T-cell (primary cell): ENCODE results near the gene ESRRB. TPM values are rescaled to one million over a fixed set of nuclear protein-coding genes. Genes with fewer than 3 reads are reported as not detected.

Experiments used
- ATAC-seq, 4 experiments: fragments of 200-7000 bp in 3 of 4; fragments of 150-1000 bp in 1 of 4; cut with Tn5 transposase; replicated peaks in 1 of 4; 1 replicate in 3 of 4; 2 replicates in 1 of 4; pipeline ENCODE4 v1.10.0; 2021; ENCODE audit warnings: moderate library complexity in 3 of 4, mild to moderate bottlenecking in 2 of 4, moderate number of reproducible peaks in 1 of 4
- CTCF ChIA-PET, 2 donors: fragments of 300-600 bp; sonication (Branson Sonifier 250); formaldehyde crosslinking; loops; one replicate each; lab custom pipeline; 2022; ENCODE audit warnings: antibody characterized with exemption in 2 of 2; lab: Charles Lee
- POLR2A ChIA-PET, 2 donors: fragments of 300-600 bp; sonication (Branson Sonifier 250); formaldehyde crosslinking; loops; one replicate each; lab custom pipeline; 2022; ENCODE audit warnings: antibody characterized with exemption in 2 of 2; lab: Charles Lee
- DNase-seq, 35 experiments: peaks; one replicate each; pipeline versions ENCODE4 v3.0.0 to v3.0.0-alpha.2; 2013 to 2023
- H3K27ac ChIP-seq: one replicate; pipeline ENCODE4 v1.5.1; 2013; ENCODE audit warnings: low read length
- H3K27me3 ChIP-seq, 2 experiments: replicated peaks in 1 of 2; 1 replicate in 1 of 2; 2 replicates in 1 of 2; pipeline versions ENCODE4 v1.6.1 to v1.7.0; 2013; ENCODE audit warnings: low read length in 1 of 2, mixed read lengths in 1 of 2; ENCODE audit not compliant: control insufficient read depth in 2 of 2, insufficient read depth in 2 of 2; ENCODE audit errors: extremely low read depth in 1 of 2
- H3K36me3 ChIP-seq, 2 donors: 1 replicate in 1 of 2; 2 replicates in 1 of 2; pipeline versions ENCODE4 v1.6.1 to v1.7.0; 2013; ENCODE audit warnings: low read length in 1 of 2; ENCODE audit not compliant: control insufficient read depth in 2 of 2, insufficient read depth in 1 of 2; ENCODE audit errors: extremely low read depth in 1 of 2
- H3K4me1 ChIP-seq, 2 experiments: 1 replicate in 1 of 2; 2 replicates in 1 of 2; pipeline versions ENCODE4 v1.6.1 to v1.7.0; 2013; ENCODE audit warnings: low read length in 2 of 2, mixed read lengths in 1 of 2; ENCODE audit not compliant: insufficient read depth in 2 of 2, control insufficient read depth in 1 of 2; ENCODE audit errors: extremely low read depth in 1 of 2
- H3K4me3 ChIP-seq, 2 donors: 1 replicate in 1 of 2; 2 replicates in 1 of 2; pipeline versions ENCODE4 v1.5.1 to v1.7.0; 2013; ENCODE audit warnings: mild to moderate bottlenecking in 2 of 2, low read length in 1 of 2, moderate library complexity in 1 of 2; ENCODE audit not compliant: control insufficient read depth in 1 of 2; ENCODE audit errors: extremely low read depth in 1 of 2
- H3K9me3 ChIP-seq: 2 replicates; pipeline ENCODE4 v1.7.0; 2013
- H3K27ac Mint-ChIP-seq, 2 donors: one replicate each; pipeline ENCODE4 v1.8.0; 2020 to 2021; ENCODE audit warnings: mild to moderate bottlenecking in 2 of 2, mixed read lengths in 2 of 2
- H3K27me3 Mint-ChIP-seq, 2 donors: one replicate each; pipeline ENCODE4 v1.8.0; 2021 to 2022; ENCODE audit warnings: mixed read lengths in 2 of 2
- H3K36me3 Mint-ChIP-seq: one replicate; pipeline ENCODE4 v1.8.0; 2021; ENCODE audit warnings: mixed read lengths
- H3K4me1 Mint-ChIP-seq, 3 donors: one replicate each; pipeline ENCODE4 v1.8.0; 2020 to 2022; ENCODE audit warnings: mixed read lengths in 3 of 3, mild to moderate bottlenecking in 1 of 3
- H3K4me3 Mint-ChIP-seq, 3 donors: one replicate each; pipeline ENCODE4 v1.8.0; 2020 to 2022; ENCODE audit warnings: mild to moderate bottlenecking in 3 of 3, mixed read lengths in 3 of 3, moderate library complexity in 3 of 3
- H3K9me3 Mint-ChIP-seq, 3 donors: one replicate each; pipeline ENCODE4 v1.8.0; 2020 to 2022; ENCODE audit warnings: mixed read lengths in 3 of 3
- whole genome bisulfite sequencing: methylation state at CpG from one replicate; pipeline ENCODE4 v1.1.5; 2013; ENCODE audit warnings: missing lambda C conversion rate; ENCODE audit not compliant: insufficient coverage; 5-methylcytosine and 5-hydroxymethylcytosine counted together
- total RNA-seq, 35 experiments: library from RNA in 6 of 35; stranded (reverse) in 6 of 35; fragments of 120-200 nt in 1 of 35; gene quantifications; one replicate each; pipeline versions ENCODE4 v1.2.1 to v1.2.4 and lab custom pipeline; 2013 to 2026

The ESRRB gene
- total RNA-seq, 5 donors from 2014 or later (not counting 1 experiment from before 2014, with no cell fraction given), result 0.19 to 0.82 (median 0.29) TPM; not detected in 1

GRCh38 chr14:76428611-76429010, 52.7 kb downstream of the ESRRB start:
- 92% methylated on average over 5 of the region's 7 CpGs for WGBS
- H3K4me1 ChIP-seq, result no peaks in the 10 kb centered on the region

GRCh38 chr14:76430017-76430416, 54.1 kb downstream of the ESRRB start:
- DNase-seq, result no peak
- ChIA-PET POLR2A (no interaction called here), CTCF (no interaction called here)
- Histone ChIP-seq H3K27ac (no peak overlapping the region), H3K4me3 (no peak overlapping the region), H3K4me1 (no peaks in the 10 kb centered on the region), H3K9me3 (no peaks in the 10 kb centered on the region), H3K27me3 (peaks cover 0 to 23% of the 10 kb centered on the region in 2 experiments), H3K36me3 (no peaks in the 10 kb centered on the region)
- Mint-ChIP-seq H3K27me3 (peaks cover 21 to 31% of the 10 kb centered on the region in 2 donors), H3K4me1 (no peaks in the 10 kb centered on the region), H3K9me3 (no peaks in the 10 kb centered on the region), H3K27ac (no peak overlapping the region), H3K4me3 (no peak overlapping the region), H3K36me3 (no peaks in the 10 kb centered on the region)
- WGBS, result no CpG with 5 or more reads among the region's 1 CpG
- ATAC-seq, result no peak

More at GRCh38 chr14:76428611-76429010, 52.7 kb downstream of the ESRRB start:
- Histone ChIP-seq H3K9me3 (no peaks in the 10 kb centered on the region), H3K36me3 (no peaks in the 10 kb centered on the region), H3K27me3 (peaks cover 0 to 20% of the 10 kb centered on the region in 2 experiments), H3K27ac (no peak overlapping the region), H3K4me3 (no peak overlapping the region)
- ATAC-seq (no peak), DNase-seq (no peak)
- Mint-ChIP-seq H3K27ac (no peak overlapping the region), H3K4me3 (no peak overlapping the region), H3K36me3 (no peaks in the 10 kb centered on the region), H3K4me1 (no peaks in the 10 kb centered on the region), H3K27me3 (peaks cover 15 to 20% of the 10 kb centered on the region in 2 donors), H3K9me3 (no peaks in the 10 kb centered on the region)
- POLR2A ChIA-PET, result interaction anchor here in 1 of 2 donors (0.6 kb wide), 1 partner anchor 234 kb away, joined by 3 read pairs; no protein-coding TSS in a partner anchor
- CTCF ChIA-PET, result no interaction called here

- ATAC-seq, result no peak
- no peak overlapping the region for H3K27ac Mint-ChIP-seq
These were observed 54.6 kb downstream of the ESRRB start for GRCh38 chr14:76430475-76430980.

GRCh38 chr14:76431538-76431937, 55.6 kb downstream of the ESRRB start:
- ChIA-PET CTCF (no interaction called here), POLR2A (no interaction called here)
- Mint-ChIP-seq H3K27ac (no peak overlapping the region), H3K27me3 (peaks cover 17 to 39% of the 10 kb centered on the region in 2 donors), H3K36me3 (no peaks in the 10 kb centered on the region), H3K9me3 (no peaks in the 10 kb centered on the region), H3K4me1 (no peaks in the 10 kb centered on the region), H3K4me3 (no peak overlapping the region)
- Histone ChIP-seq H3K4me3 (no peak overlapping the region), H3K4me1 (no peaks in the 10 kb centered on the region), H3K27ac (no peak overlapping the region), H3K36me3 (no peaks in the 10 kb centered on the region), H3K9me3 (no peaks in the 10 kb centered on the region), H3K27me3 (peaks cover 0 to 16% of the 10 kb centered on the region in 2 experiments)
- no peak for DNase-seq
- ATAC-seq, result no peak
- WGBS, result 81% methylated on average over 9 of the region's 9 CpGs

More at GRCh38 chr14:76430475-76430980, 54.6 kb downstream of the ESRRB start:
- Histone ChIP-seq H3K27me3 (peaks cover 0 to 23% of the 10 kb centered on the region in 2 experiments), H3K4me3 (no peak overlapping the region), H3K9me3 (no peaks in the 10 kb centered on the region), H3K4me1 (no peaks in the 10 kb centered on the region), H3K36me3 (no peaks in the 10 kb centered on the region), H3K27ac (no peak overlapping the region)
- Mint-ChIP-seq H3K9me3 (no peaks in the 10 kb centered on the region), H3K36me3 (no peaks in the 10 kb centered on the region), H3K4me1 (no peaks in the 10 kb centered on the region), H3K27me3 (peaks cover 24 to 36% of the 10 kb centered on the region in 2 donors), H3K4me3 (no peak overlapping the region)
- WGBS, result 81% methylated on average over 4 of the region's 4 CpGs
- no peak for DNase-seq
- POLR2A ChIA-PET, result no interaction called here
- CTCF ChIA-PET, result no interaction called here

- Histone ChIP-seq H3K36me3 (no peaks in the 10 kb centered on the region), H3K4me1 (no peaks in the 10 kb centered on the region), H3K4me3 (no peak overlapping the region), H3K27me3 (peaks cover 0 to 21% of the 10 kb centered on the region in 2 experiments), H3K9me3 (no peaks in the 10 kb centered on the region), H3K27ac (no peak overlapping the region)
- Mint-ChIP-seq H3K36me3 (no peaks in the 10 kb centered on the region), H3K4me3 (no peak overlapping the region), H3K27me3 (peaks cover 17 to 36% of the 10 kb centered on the region in 2 donors), H3K27ac (no peak overlapping the region), H3K4me1 (no peaks in the 10 kb centered on the region), H3K9me3 (no peaks in the 10 kb centered on the region)
- DNase-seq (no peak), ATAC-seq (no peak)
- CTCF ChIA-PET, result no interaction called here
- 79% methylated on average over 6 of the region's 13 CpGs for WGBS
- POLR2A ChIA-PET, result interaction anchor here in 1 of 2 donors (0.6 kb wide), 1 partner anchor 12 kb away, joined by 4 read pairs; no protein-coding TSS in a partner anchor
These were observed 57.2 kb downstream of the ESRRB start for GRCh38 chr14:76432827-76433752.

- Mint-ChIP-seq H3K4me3 (no peak overlapping the region), H3K36me3 (no peaks in the 10 kb centered on the region), H3K27me3 (peaks cover 17 to 36% of the 10 kb centered on the region in 2 donors), H3K27ac (no peak overlapping the region), H3K9me3 (no peaks in the 10 kb centered on the region), H3K4me1 (no peaks in the 10 kb centered on the region)
- ATAC-seq, result no peak
- no peaks in the 10 kb centered on the region for H3K9me3 ChIP-seq
- H3K4me1 ChIP-seq, result no peaks in the 10 kb centered on the region
- 85% methylated on average over 7 of the region's 9 CpGs for WGBS
- ChIA-PET POLR2A (no interaction called here), CTCF (no interaction called here)
- DNase-seq, result no peak
- no peak overlapping the region for H3K4me3 ChIP-seq
- peaks cover 0 to 17% of the 10 kb centered on the region in 2 experiments for H3K27me3 ChIP-seq
- H3K27ac ChIP-seq, result no peak overlapping the region
- no peaks in the 10 kb centered on the region for H3K36me3 ChIP-seq
These were observed 58.3 kb downstream of the ESRRB start for GRCh38 chr14:76434220-76434619.
